ENCODE measurements around the gene RASGRF1.

GRCh38 chr15:79132361-79132760 lies 41.8 kb upstream of the RASGRF1 start:
- TF ChIP-seq, protein P1, sequence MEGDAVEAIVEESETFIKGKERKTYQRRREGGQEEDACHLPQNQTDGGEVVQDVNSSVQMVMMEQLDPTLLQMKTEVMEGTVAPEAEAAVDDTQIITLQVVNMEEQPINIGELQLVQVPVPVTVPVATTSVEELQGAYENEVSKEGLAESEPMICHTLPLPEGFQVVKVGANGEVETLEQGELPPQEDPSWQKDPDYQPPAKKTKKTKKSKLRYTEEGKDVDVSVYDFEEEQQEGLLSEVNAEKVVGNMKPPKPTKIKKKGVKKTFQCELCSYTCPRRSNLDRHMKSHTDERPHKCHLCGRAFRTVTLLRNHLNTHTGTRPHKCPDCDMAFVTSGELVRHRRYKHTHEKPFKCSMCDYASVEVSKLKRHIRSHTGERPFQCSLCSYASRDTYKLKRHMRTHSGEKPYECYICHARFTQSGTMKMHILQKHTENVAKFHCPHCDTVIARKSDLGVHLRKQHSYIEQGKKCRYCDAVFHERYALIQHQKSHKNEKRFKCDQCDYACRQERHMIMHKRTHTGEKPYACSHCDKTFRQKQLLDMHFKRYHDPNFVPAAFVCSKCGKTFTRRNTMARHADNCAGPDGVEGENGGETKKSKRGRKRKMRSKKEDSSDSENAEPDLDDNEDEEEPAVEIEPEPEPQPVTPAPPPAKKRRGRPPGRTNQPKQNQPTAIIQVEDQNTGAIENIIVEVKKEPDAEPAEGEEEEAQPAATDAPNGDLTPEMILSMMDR (conservative IDR thresholded peaks at IDR 0.05; ENCODE audit: low read depth, low read length): no peak
- no peak for TF ChIP-seq EZH2 (IDR thresholded peaks at IDR 0.05; ENCODE audit: low read length, unreplicated experiment)
- no peak for TF ChIP-seq EZH2phosphoT487 (IDR thresholded peaks at IDR 0.05; ENCODE audit: borderline replicate concordance, low read length)
